ENCODE data around the gene IRF2BP2. TPM values are rescaled to one million over a fixed set of nuclear protein-coding genes. Genes with fewer than 3 reads are reported as not detected.

Gene IRF2BP2
- total RNA-seq, 4 donors from 2014 or later, result 40.1 to 50.4 (median 47.4) TPM

DNA sequence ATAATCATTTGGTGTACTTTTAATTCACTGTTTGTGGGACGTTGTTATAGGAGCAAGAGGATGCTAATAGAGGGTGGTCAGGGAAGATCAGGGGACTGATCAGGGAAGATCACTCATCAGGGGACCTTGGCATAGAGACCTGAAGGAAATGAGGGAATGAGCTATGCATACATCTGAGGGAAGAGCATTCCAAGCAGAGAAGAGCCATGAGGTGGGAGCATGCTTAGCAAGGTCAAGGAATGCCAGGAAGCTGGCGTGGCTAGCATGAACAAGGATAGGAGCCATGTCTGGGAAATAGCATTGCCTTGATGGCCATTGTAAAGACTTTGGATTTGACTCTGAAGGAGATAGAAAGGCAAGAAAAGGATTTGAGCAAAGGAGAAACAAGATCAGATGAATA lies 14.1 kb downstream of the IRF2BP2 start:
- TF ChIP-seq, protein P1, sequence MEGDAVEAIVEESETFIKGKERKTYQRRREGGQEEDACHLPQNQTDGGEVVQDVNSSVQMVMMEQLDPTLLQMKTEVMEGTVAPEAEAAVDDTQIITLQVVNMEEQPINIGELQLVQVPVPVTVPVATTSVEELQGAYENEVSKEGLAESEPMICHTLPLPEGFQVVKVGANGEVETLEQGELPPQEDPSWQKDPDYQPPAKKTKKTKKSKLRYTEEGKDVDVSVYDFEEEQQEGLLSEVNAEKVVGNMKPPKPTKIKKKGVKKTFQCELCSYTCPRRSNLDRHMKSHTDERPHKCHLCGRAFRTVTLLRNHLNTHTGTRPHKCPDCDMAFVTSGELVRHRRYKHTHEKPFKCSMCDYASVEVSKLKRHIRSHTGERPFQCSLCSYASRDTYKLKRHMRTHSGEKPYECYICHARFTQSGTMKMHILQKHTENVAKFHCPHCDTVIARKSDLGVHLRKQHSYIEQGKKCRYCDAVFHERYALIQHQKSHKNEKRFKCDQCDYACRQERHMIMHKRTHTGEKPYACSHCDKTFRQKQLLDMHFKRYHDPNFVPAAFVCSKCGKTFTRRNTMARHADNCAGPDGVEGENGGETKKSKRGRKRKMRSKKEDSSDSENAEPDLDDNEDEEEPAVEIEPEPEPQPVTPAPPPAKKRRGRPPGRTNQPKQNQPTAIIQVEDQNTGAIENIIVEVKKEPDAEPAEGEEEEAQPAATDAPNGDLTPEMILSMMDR (IDR thresholded peaks at IDR 0.05; ENCODE audit: low read depth), result no peak

DNA sequence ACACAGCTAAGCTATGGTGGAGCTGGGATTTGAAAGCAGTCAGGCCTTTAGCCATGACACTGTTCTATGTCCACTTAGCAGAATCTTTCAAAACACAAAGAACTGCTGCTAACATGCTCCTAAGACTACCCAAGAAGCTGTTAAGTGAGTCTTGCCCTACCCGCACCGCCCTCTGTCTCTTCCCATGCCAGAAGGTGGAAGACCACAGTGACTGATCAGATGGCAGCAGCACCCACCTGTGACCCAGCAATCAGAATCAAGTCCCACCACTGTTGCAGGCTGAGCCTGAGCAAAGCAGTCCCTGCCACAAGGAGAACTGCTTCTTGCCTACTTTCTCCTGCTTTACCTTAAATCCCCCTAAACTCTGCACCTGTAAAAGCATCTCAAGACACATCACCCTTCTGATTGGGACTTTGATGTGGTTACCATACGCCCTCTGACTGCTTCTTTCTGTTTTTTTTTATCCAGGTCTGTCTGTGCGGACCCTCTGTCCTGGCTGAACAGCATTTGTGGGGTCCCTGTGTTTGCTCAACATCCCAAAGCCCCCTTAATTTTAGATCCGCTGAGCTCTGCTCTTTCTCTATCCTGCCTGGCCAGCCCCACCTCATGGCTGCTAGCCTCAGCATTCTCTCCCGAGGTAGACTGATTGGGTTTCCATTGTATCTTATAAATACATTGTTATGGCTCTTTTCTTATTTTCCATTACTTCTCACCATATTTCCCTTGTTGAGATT lies 16.0 kb downstream of the IRF2BP2 start:
- TF ChIP-seq, protein P1 (IDR thresholded peaks at IDR 0.05; ENCODE audit: low read depth), result no peak

DNA sequence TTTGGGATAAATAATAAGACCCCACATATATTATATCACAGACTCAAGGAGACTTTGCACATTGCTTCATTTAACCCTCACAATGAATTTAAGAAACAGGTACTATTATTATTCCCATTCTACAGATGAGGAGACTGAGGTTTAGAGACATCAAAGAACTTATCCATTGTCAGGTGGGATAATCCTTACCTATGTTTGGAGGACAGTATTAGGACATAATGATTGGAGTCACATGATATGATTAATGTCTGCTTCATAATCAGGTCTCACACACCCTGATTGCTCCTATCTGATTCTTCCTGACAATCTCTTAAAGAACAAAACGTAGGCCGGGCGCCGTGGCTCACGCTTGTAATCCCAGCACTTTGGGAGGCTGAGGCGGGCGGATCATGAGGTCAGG lies 16.9 kb downstream of the IRF2BP2 start:
- TF ChIP-seq, protein P1 (IDR thresholded peaks at IDR 0.05; ENCODE audit: low read depth), result no peak

DNA sequence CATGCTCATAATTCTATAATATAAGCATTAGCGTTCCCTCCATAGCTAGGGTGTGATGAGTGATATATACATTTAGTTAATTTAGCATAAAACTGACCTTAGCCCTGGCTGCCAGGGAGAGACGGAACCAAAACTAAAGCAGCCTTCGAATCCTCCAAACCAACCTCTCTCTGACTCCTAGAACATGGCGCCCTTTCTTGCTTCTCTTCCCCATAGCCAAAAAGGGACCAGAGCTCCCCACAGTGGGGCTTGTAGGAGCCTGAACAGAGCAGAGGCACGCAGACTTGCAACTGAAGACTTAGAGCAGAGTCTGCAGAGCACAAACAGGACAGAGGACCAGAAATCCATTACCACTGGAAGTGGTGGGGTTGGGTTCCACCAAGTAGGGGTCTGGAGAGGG lies 17.7 kb downstream of the IRF2BP2 start:
- TF ChIP-seq, protein P1 (IDR thresholded peaks at IDR 0.05; ENCODE audit: low read depth), result no peak

DNA sequence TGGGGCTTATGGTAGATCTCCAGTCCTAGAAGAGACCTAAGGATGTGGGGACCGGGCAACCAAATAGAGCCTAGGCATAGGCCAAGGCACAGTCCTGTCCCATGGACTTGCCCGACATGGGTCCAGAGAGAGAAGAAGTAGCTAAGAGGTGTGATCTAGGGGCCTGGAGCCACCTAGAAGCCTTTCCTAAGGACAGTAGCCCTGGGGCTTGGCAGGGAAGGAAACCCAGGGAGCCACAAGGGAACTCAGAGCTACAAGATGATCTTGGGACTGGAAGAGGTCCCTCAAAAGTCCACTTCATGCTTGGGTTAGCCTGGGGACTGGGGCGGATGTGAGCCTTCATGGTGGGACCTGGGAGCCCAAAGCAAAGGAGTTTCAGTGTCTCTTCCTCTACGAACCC lies 18.8 kb downstream of the IRF2BP2 start:
- TF ChIP-seq, protein P1 (IDR thresholded peaks at IDR 0.05; ENCODE audit: low read depth), result no peak

DNA sequence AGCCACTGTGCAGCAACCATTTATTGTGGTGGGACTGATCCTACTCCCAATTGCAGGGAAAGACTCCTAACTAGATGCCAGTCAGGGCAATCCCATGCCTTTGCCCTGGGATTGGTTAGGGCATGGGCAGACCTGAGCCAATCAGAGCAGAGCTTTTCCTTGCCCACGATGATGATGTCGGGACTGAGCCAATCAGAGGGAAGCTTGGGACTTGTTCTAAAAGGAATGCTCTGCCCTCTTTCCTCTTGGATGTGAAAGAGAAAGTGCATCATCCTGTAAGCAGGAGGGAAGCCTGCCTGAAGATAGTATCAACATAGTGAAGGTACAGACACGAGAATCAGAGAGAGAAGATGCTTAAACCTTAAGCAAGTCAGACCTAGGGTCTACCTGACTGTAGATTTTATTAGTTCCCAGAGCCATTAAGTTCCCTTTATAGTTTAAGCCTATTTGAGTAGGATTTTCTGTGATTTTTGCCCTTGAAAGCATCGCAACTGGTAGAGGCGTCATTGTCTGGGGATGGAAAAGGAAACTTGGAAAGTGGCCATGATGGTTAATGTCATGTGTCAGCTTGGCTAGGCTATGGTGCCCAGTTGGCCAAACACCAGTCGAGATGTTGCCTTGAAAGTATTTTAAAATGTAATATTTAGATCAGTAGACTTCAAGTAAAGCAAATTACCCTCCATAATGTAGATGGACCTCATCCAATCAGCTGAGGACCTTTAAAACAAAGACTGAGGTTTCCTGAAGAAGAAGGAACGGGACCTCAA lies 19.9 kb downstream of the IRF2BP2 start:
- TF ChIP-seq, protein P1 (IDR thresholded peaks at IDR 0.05; ENCODE audit: low read depth), result no peak

DNA sequence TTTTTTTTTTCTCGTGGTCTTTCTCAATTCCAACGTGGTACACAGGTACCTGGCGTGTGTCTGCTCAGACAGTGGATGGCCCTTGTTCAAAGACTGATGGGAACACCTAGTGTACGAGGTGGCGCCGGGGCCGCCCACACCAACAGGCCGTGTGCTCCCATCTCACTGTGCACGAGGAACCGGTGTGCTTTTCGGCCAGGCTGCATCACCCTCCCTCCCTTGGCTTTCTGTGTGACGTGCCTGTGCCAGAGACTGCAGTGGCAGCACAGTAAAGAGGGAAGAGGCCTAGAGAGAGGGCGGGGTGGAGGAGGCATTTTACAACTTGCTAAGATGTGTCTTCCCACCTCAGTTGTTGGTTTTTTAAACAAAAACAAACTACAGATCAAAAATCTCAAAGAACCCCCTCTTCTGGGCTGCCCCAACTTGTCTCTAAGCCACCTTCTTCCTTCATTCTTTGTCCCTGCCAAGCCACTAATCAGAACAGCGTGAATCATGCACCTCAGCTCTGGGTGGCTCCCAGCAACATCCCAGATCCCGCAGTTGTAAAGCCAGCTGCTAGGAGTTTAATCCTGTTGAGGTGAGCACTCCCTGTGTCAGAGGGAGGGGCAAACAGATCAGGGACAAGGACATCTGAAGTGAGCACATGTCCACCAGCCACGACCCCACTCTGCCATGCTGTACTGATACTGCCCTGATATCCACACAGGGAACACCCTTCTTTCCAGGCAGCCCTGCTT lies 20.7 kb downstream of the IRF2BP2 start:
- TF ChIP-seq, protein P1 (IDR thresholded peaks at IDR 0.05; ENCODE audit: low read depth), result no peak
